ENCODE results near the gene RIMKLA.

- TF ChIP-seq CTCF (IDR thresholded peaks at IDR 0.05; ENCODE audit: extremely low read depth in 1 of 2, insufficient read depth in 1 of 2, low read depth in 1 of 2, low read length in 2 of 2) (no peak), POLR2A (IDR thresholded peaks at IDR 0.05; ENCODE audit: low read depth, low read length) (no peak), EZH2 (IDR thresholded peaks at IDR 0.05; ENCODE audit: borderline replicate concordance, low read depth, low read length, severe bottlenecking) (no peak), POLR2AphosphoS5 (IDR thresholded peaks at IDR 0.05; ENCODE audit: insufficient read depth, low read depth, low read length) (no peak), FOS (IDR thresholded peaks at IDR 0.05; ENCODE audit: borderline replicate concordance, insufficient read depth, low read length) (no peak)
- TF ChIP-seq, protein P1, sequence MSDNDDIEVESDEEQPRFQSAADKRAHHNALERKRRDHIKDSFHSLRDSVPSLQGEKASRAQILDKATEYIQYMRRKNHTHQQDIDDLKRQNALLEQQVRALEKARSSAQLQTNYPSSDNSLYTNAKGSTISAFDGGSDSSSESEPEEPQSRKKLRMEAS (IDR thresholded peaks at IDR 0.05; ENCODE audit: insufficient read depth, insufficient read length) = no peak
Observed at GRCh38 chr1:42392967-42393848, 12.6 kb downstream of the RIMKLA start.
